Esophagus muscularis mucosa (tissue), 4 donors: Measurements from ENCODE around the gene FA2H.

Experiments
- CTCF ChIP-seq, 3 experiments: fragments of 200-600 bp in 2 of 3; fragments of 450-650 bp in 1 of 3; sonication (generic) in 2 of 3; IDR thresholded peaks; one replicate each; pipeline ENCODE4 v1.5.1; 2017 to 2019; ENCODE audit warnings: antibody characterized with exemption in 3 of 3, mild to moderate bottlenecking in 2 of 3, moderate library complexity in 1 of 3
- EP300 ChIP-seq: sonication (generic); formaldehyde crosslinking; IDR thresholded peaks from one replicate; pipeline ENCODE4 v1.6.1; 2017; ENCODE audit warnings: antibody characterized with exemption
- POLR2A ChIP-seq: fragments of 450-650 bp; IDR thresholded peaks from one replicate; pipeline ENCODE4 v1.6.1; 2017; ENCODE audit warnings: antibody characterized with exemption, moderate library complexity, mild to moderate bottlenecking, low read depth

GRCh38 chr16:74736531-74737157 is 38.0 kb downstream of the FA2H start:
- TF ChIP-seq CTCF (IDR thresholded peaks at IDR 0.05) (no peak), POLR2A (no peak), EP300 (no peak)
